ENCODE data around the gene TMX1. TPM values are rescaled to one million over a fixed set of nuclear protein-coding genes. Genes with fewer than 3 reads are reported as not detected.

TMX1 gene, protein sequence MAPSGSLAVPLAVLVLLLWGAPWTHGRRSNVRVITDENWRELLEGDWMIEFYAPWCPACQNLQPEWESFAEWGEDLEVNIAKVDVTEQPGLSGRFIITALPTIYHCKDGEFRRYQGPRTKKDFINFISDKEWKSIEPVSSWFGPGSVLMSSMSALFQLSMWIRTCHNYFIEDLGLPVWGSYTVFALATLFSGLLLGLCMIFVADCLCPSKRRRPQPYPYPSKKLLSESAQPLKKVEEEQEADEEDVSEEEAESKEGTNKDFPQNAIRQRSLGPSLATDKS
- 10 to 100 TPM; 14.4 to 28.7 (median 20.7) TPM for total RNA-seq
- 10 to 100 TPM; 11.2 to 18.8 TPM for polyA plus RNA-seq
- long read RNA-seq, donor 1, transcript TMX1-201 (8 exons, 3,995 nt) = major isoform, 92 of 102 reads
- long read RNA-seq, donor 1, partial matches to known transcripts = 4 of 102 reads
- long read RNA-seq, donor 1, other reads (novel, unspliced or antisense) = 6 of 102 reads
- long read RNA-seq, donor 2, transcript TMX1-201 (8 exons, 3,995 nt) = major isoform, 40 of 40 reads
- long read RNA-seq, donor 2, partial matches to known transcripts = 0 of 40 reads
- long read RNA-seq, donor 2, other reads (novel, unspliced or antisense) = 0 of 40 reads
- long read RNA-seq, donor 3, transcript TMX1-201 (8 exons, 3,995 nt) = major isoform, 80 of 88 reads
- long read RNA-seq, donor 3, partial matches to known transcripts = 0 of 88 reads
- long read RNA-seq, donor 3, other reads (novel, unspliced or antisense) = 8 of 88 reads

DNA sequence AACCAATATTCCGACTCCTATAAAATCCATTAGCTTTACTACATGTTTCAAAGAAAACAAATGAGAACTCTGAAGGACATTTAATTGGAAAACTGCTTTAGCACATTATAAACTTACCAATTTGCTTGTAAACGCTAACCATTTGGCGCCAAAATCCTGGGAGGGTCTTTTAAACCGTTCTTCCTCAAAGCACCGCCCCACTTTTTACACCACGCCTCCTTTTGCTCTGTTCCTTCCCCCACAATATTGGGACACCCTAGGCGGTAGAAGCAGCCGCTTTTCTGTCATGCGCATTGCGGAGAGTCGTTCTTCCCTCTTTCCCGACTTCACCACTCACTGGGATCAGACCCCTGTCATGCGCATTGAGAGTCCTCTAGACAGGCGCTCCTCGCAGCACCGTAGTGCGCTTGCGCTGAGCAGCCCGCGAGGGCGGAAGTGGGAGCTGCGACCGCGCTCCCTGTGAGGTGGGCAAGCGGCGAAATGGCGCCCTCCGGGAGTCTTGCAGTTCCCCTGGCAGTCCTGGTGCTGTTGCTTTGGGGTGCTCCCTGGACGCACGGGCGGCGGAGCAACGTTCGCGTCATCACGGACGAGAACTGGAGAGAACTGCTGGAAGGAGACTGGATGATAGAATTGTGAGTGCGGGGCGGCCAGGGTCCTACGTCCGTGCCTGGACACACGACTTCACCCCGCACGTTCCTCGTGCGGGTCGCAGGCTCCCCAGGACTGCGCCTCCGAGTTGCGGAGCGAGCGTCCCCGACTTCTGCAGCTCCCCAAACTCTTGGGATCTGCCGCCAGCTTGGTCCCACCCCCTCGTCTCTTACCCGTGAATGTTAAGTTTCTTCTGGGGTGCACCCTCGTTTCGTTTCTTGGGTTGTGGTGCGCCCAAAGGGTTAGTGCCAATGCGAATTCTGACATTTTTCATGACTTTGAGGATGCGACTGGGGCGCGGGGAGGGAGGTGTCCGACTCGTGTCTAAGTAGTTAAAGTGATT is at the start of gene TMX1:
TSS of gene TMX1 (plus strand) at position 435 of the 991 bp plus-strand sequence. CDS start at position 481, 46 bp downstream.
- TF ChIP-seq, protein P1, sequence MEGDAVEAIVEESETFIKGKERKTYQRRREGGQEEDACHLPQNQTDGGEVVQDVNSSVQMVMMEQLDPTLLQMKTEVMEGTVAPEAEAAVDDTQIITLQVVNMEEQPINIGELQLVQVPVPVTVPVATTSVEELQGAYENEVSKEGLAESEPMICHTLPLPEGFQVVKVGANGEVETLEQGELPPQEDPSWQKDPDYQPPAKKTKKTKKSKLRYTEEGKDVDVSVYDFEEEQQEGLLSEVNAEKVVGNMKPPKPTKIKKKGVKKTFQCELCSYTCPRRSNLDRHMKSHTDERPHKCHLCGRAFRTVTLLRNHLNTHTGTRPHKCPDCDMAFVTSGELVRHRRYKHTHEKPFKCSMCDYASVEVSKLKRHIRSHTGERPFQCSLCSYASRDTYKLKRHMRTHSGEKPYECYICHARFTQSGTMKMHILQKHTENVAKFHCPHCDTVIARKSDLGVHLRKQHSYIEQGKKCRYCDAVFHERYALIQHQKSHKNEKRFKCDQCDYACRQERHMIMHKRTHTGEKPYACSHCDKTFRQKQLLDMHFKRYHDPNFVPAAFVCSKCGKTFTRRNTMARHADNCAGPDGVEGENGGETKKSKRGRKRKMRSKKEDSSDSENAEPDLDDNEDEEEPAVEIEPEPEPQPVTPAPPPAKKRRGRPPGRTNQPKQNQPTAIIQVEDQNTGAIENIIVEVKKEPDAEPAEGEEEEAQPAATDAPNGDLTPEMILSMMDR (IDR thresholded peaks at IDR 0.05) = no peak
- TF ChIP-seq EP300 (IDR thresholded peaks at IDR 0.05) (no peak), POLR2A (IDR thresholded peaks at IDR 0.05) (peak; percentile 73)
- Histone ChIP-seq H3K4me3 (peak within 1 kb of the TSS; percentile 97), H3K4me1 (ENCODE audit: insufficient read depth) (peaks cover 1% of the 10 kb centered on the region), H3K27ac (peak within 1 kb of the TSS; percentile 53 to 79), H3K36me3 (no peaks in the 10 kb centered on the region), H3K27me3 (no peaks in the 10 kb centered on the region), H3K9me3 (no peaks in the 10 kb centered on the region)
- WGBS, 3 donors = 0 to 1% (median 1%) methylated on average over 65 of the region's 65 CpGs
- DNase-seq = peak; percentile 94 to 96 (median 95)
- intact Hi-C loops (cut with DNase I) = no loop called here

DNA sequence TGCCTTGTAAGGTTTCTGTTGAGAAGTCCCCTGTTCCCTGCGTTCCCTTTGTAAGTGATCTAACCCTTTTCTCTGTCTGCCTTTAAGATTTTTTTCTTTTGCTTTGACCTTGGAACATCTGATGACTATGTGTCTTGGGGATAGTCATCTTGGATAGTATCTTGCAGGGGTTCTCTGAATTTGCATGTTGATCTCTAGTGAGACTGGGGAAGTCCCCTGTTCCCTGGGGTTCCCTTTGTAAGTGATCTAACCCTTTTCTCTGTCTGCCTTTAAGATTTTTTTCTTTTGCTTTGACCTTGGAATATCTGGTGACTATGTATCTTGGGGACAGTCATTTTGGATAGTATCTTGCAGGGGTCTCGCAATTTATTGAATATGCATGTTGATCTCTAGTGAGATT is 38.2 kb upstream of the TMX1 start:
- TF ChIP-seq POLR2A (IDR thresholded peaks at IDR 0.05) (no peak), EP300 (IDR thresholded peaks at IDR 0.05) (no peak)
- TF ChIP-seq, protein P1 (IDR thresholded peaks at IDR 0.05) = no peak
- intact Hi-C loops (cut with DNase I) = no loop called here
- 92 to 93% (median 93%) methylated on average over 2 of the region's 2 CpGs for WGBS, 3 donors

DNA sequence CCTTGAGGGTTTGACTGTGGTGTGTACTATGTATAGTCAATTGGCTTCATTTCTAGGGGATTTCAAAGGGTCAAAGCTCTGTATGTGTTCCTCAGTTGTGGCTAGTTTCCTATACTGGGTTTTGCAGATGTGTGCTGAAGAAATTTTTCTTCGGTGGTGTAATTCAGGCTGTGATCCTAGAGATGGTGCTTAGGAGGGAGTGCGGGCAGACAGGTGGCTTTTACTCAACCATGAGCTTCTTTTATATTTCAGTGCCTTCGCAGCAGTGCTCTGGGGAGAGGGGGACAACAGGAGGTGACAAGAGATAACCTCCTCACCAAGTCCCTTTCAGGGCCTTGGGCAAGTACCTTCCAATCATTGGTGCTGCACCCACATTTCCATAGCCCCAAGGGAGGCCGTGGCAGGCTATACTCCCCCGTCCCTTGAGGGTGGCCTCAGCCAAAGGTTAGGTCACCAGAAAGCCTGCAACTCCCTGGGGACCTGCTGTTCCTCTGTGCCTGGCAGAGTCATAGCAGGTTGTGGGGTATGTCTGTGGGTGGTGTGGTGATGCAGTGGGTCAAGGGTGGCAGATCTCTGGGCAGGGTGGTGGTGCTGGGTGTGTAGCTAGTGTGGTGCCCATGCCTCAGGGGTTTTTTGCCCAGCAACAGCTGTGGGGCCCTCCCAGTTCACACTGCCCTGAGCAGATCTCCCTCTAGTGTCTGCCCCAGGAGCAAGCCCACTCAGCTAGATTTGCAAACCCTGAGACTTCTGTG is 37.0 kb upstream of the TMX1 start:
- no peaks in the 10 kb centered on the region for H3K9me3 ChIP-seq
- no peaks in the 10 kb centered on the region for H3K4me1 ChIP-seq (ENCODE audit: insufficient read depth)
- TF ChIP-seq, protein P1 (IDR thresholded peaks at IDR 0.05) = no peak
- TF ChIP-seq POLR2A (IDR thresholded peaks at IDR 0.05) = no peak
- TF ChIP-seq EP300 (IDR thresholded peaks at IDR 0.05) = no peak
- DNase-seq = no peak
- H3K27me3 ChIP-seq = no peaks in the 10 kb centered on the region
- no peaks in the 10 kb centered on the region for H3K36me3 ChIP-seq
- intact Hi-C loops (cut with DNase I) = no loop called here
- no peak overlapping the region for H3K4me3 ChIP-seq
- WGBS, 3 donors = 86 to 89% (median 86%) methylated on average over 5 of the region's 5 CpGs
- no peak overlapping the region for H3K27ac ChIP-seq

More for the DNA sequence above, 38.2 kb upstream of the TMX1 start:
- Histone ChIP-seq H3K4me3 (no peak overlapping the region), H3K9me3 (no peaks in the 10 kb centered on the region), H3K27ac (no peak overlapping the region), H3K4me1 (ENCODE audit: insufficient read depth) (no peaks in the 10 kb centered on the region), H3K27me3 (no peaks in the 10 kb centered on the region), H3K36me3 (no peaks in the 10 kb centered on the region)
- DNase-seq = no peak
